ENCODE data around the gene MCCD1.
"Not testable (repeated sequence)": the region's sequence is repeated elsewhere in the genome, so short reads cannot be mapped to it uniquely, and the experiment has no call there.

Gene MCCD1

GRCh38 chr6:31546339-31546957, 17.7 kb downstream of the MCCD1 start, which contains the start of gene ATP6V1G2:
Gene ATP6V1G2 (minus strand): TSS chr6:31546608. CDS start chr6:31546559, 49 bp downstream.
- H3K4me3 ChIP-seq (ENCODE audit: low read depth, low read length), result peak within 1 kb of the TSS; percentile 59

GRCh38 chr6:31546958-31547726, 18.4 kb downstream of the MCCD1 start, which contains the start of gene NFKBIL1:
Gene NFKBIL1 (plus strand): TSS chr6:31547608. CDS start chr6:31547695, 87 bp downstream.
- TF ChIP-seq CTCF (IDR thresholded peaks at IDR 0.05; ENCODE audit: low read depth, low read length), result no peak

More at GRCh38 chr6:31546339-31546957, 17.7 kb downstream of the MCCD1 start, which contains the start of gene ATP6V1G2:
- peak; percentile 99 for TF ChIP-seq CTCF (IDR thresholded peaks at IDR 0.05; ENCODE audit: low read depth, low read length)

GRCh38 chr6:31547727-31548543, 19.2 kb downstream of the MCCD1 start:
- H3K4me3 ChIP-seq (ENCODE audit: low read depth, low read length), result peak overlapping the region; percentile 59
- no peak for TF ChIP-seq CTCF (IDR thresholded peaks at IDR 0.05; ENCODE audit: low read depth, low read length)

More at GRCh38 chr6:31546958-31547726, 18.4 kb downstream of the MCCD1 start, which contains the start of gene NFKBIL1:
- H3K4me3 ChIP-seq (ENCODE audit: low read depth, low read length), result peak within 1 kb of the TSS; percentile 59

- TF ChIP-seq CTCF (IDR thresholded peaks at IDR 0.05; ENCODE audit: low read depth, low read length), result no peak
- H3K4me3 ChIP-seq (ENCODE audit: low read depth, low read length), result no peak overlapping the region
Measured at GRCh38 chr6:31548544-31548873, 19.7 kb downstream of the MCCD1 start.

- H3K4me3 ChIP-seq (ENCODE audit: low read depth, low read length), result not testable (repeated sequence)
- TF ChIP-seq CTCF (IDR thresholded peaks at IDR 0.05; ENCODE audit: low read depth, low read length), result peak; percentile 33
Measured at GRCh38 chr6:31551371-31551770, 22.6 kb downstream of the MCCD1 start.

- H3K4me3 ChIP-seq (ENCODE audit: low read depth, low read length), result no peak overlapping the region
- TF ChIP-seq CTCF (IDR thresholded peaks at IDR 0.05; ENCODE audit: low read depth, low read length), result no peak
Measured at GRCh38 chr6:31556307-31556706, 27.5 kb downstream of the MCCD1 start.
